Activated CD4-positive, alpha-beta T cell treated with anti-CD3 and anti-CD28 coated beads, Interleukin-2, amount 50 U/mL, for 16 hours (primary cell): ENCODE data around the gene SLC37A4.
"Not testable (repeated sequence)": the region's sequence is repeated elsewhere in the genome, so short reads cannot be mapped to it uniquely, and the experiment has no call there.

ENCODE experiments used
- DNase-seq: peaks from one replicate; pipeline ENCODE4 v3.0.0-alpha.2; 2020

The SLC37A4 gene

DNA sequence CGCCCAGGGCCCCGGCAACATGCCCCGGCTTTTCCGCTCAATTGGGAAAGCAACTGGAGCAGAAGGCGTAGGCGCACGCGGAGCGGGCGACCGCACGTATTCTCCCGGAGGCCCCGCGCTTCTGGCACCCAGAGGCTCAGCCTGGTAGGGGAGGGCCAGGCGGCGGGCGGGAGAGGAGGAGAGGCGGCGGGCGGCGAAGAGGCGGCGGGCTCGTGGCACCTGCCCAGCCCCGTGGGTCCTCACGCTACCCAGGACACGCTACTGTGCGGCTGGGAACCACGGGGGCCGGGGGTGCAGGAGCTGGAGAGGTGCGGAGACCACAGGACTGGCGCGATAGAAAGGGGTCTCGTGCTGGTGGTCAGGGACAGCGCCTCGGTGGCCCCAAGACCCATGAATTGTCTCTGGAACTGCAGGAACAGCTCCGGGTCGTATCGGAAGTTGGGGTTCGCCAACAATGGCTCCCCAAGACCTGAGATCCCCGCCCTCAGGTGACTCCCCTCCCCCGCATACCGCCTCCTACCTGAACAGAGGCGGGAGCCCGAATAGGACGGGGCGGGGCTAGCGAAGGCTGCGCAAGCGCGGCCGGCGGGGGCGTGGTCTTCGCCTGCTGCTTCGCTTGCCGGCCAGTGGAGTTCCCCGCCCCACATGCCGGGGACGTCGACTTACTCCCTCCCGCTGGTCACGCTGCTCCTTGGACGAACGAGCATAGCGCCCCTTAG, at the start of gene SLC37A4:
SLC37A4 (minus strand) TSS at position 549 of the 719 bp plus-strand sequence.
- peak; percentile 99 for DNase-seq

DNA sequence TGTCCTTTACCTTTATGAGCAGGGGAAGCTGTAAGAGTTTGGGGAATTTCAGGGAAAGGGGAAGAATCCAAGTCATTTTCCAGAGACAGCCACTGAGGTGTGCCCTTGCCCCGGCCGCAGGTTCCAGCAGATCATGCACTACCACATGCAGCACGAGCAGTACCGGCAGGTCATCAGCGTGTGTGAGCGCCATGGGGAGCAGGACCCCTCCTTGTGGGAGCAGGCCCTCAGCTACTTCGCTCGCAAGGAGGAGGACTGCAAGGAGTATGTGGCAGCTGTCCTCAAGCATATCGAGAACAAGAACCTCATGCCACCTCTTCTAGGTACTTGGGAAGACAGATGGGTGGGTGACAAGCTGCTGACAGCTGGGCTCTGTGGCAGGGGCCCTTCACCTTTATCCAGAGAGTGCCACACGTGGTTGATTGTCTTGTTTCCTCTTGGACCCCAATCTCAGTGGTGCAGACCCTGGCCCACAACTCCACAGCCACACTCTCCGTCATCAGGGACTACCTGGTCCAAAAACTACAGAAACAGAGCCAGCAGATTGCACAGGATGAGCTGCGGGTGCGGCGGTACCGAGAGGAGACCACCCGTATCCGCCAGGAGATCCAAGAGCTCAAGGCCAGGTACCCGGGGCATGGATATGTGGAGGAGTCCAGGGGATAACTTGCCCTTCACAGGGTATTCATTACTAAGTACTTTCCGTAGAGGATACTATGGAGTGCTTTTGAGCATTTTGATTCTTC, 48.2 kb upstream of the SLC37A4 start:
- DNase-seq = no peak

DNA sequence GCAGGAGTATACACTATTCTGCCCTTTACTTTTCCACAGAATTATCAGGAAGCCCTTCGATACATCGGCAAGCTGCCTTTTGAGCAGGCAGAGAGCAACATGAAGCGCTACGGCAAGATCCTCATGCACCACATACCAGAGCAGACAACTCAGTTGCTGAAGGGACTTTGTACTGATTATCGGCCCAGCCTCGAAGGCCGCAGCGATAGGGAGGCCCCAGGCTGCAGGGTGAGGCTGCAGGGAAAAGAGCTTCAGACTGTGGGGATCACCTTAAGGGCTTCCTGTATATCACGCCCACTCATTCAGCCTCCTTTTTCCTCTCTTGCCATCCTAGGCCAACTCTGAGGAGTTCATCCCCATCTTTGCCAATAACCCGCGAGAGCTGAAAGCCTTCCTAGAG, 47.2 kb upstream of the SLC37A4 start:
- no peak for DNase-seq

DNA sequence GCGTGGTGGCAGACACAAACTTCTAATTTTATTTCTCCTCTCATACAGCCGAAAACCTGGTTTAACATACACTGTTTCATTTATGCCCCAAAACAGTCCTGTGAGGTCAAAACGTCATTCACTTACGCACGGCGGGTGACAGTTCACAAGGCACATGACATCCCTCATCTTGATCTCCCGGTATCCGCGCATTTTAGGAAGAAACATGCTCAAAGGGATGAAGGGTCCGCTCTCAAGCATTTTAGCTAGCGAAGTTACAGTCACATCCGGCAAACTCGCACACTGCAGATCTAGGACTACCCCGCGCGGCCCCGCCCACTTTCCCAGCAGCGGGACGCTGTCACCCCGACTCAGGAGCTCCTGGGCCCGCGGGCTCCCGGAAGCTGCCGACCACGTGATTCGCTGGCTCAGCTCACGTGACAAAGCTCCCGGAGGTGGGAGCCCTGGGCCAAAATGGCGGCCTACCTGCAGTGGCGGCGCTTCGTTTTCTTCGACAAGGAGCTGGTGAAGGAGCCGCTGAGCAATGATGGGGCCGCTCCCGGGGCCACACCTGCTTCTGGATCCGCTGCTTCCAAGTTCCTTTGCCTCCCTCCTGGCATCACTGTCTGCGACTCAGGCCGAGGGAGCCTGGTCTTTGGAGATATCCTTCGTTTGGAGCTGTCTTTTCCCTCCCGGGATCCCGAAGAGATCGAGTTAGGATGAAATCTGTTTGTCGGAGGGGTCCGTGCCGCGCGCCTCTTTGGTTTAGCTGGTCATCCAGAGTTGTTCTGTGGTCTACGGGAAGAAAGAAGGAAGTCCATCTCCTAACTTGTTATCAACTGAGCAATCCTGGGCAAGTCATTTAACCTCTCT, 36.9 kb upstream of the SLC37A4 start, which contains the start of gene VPS11:
VPS11 (plus strand) TSS at position 448 of the 852 bp plus-strand sequence; CDS start at position 454, 6 bp downstream.
- DNase-seq = peak; percentile 98

DNA sequence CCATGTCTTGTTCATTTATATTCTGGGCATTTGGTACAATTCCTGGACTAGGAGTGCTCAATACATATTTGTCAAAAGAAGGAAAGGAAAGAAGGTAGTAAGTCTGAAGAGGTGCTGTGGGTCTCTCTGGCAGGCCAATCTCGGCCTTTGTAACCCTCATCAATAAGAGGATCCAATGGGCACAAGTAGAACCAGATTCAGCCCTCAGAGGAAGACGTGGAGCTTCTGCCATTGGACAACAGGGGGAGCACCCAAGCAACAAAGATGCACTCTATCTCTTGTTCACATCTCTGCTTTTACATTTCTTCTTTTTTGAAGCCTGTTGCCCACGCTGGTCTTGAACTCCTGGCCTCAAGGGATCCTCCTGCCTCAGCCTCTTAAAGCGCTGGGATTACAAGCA, 34.7 kb upstream of the SLC37A4 start:
- peak; percentile 56 for DNase-seq

DNA sequence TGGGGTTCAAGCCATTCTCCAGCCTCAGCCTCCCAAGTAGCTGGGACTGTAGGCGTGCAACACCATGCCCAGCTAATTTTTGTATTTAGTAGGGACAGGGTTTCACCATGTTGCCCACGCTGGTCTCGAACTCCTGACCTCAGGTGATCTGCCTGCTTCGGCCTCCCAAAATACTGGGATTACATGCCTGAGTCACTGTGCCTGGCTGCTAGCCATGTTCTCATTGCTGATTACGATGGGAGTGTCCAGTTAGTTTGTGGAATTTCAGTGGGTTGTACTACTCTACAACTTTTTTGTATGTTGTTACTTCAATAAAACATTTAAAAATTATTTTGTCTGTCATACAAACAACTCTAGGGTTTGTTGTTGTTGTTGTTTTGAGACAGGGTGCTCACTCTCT, 32.1 kb upstream of the SLC37A4 start:
- no peak for DNase-seq

DNA sequence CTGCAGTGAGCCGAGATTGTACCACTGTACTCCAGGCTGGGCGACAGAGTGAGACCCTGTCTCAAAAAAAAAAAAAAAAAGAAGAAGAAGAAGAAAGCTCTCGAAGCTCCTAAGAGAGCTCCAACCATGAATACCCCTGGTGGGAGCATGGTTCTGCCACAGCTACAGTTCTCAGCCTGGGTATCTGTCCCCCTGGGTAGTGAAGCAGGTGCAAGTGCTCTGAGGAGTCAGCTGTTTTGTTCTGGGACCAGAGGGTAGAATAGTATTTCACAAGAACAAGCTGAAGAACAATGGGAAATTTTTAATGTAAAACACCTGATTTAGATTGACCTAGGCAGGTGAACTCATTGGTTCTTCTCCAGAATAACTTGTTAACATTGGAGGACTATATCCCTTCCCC, 30.6 kb upstream of the SLC37A4 start:
- no peak for DNase-seq

DNA sequence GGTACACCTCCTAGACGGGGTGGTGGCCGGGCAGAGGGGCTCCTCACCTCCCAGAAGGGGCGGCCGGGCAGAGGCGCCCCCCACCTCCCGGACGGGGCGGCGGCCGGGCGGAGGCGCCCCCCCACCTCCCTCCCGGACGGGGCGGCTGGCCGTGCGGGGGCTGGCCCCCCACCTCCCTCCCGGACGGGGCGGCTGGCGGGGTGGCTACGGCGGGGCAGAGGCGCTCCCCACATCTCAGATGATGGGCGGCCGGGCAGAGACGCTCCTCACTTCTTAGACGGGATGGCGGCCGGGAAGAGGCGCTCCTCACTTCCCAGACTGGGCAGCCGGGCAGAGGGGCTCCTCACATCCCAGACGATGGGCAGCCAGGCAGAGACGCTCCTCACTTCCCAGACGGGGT, 28.5 kb upstream of the SLC37A4 start:
- DNase-seq = not testable (repeated sequence)

DNA sequence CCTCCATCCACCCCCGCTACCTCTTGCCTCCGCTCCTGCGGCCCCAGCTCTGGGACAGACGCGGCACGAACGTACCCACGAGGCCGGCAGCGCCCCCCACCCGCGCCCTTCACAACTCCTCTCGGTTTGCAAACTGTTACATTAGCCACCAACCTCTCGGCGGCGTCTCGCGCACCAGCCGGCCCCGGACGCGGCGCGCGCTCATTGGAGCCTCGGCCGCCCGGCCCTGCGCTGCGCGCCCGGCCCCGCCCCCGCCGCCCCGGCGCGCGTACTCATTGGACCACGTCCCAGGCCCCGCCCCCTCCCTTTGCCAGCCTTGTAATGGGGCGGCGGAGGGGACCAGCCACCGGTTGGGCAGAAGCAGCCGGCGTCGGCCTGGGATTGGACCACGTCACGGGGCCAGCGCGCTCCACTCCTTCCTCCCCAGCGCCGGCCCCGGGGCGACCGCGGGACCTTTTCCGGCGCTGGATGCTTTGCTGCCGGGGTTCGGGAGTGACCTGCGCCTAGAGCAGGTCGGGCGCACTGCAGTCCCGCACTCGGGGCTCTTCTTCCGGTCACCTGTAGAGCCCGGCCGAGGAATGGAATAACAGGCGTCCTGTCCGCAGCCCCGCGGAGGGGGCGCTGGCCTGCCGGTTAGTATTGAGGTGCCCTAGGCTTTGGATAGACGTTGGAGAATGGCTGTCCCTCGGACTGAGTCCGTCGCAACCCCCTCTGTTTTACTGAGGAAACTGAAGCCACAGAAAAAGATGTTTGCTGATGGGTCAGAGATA, 26.5 kb upstream of the SLC37A4 start, which contains the start of gene HYOU1:
HYOU1 (minus strand) TSS at position 206 of the 770 bp plus-strand sequence. CDS start 1,045 bp downstream, outside the sequence.
- DNase-seq = peak; percentile 99

DNA sequence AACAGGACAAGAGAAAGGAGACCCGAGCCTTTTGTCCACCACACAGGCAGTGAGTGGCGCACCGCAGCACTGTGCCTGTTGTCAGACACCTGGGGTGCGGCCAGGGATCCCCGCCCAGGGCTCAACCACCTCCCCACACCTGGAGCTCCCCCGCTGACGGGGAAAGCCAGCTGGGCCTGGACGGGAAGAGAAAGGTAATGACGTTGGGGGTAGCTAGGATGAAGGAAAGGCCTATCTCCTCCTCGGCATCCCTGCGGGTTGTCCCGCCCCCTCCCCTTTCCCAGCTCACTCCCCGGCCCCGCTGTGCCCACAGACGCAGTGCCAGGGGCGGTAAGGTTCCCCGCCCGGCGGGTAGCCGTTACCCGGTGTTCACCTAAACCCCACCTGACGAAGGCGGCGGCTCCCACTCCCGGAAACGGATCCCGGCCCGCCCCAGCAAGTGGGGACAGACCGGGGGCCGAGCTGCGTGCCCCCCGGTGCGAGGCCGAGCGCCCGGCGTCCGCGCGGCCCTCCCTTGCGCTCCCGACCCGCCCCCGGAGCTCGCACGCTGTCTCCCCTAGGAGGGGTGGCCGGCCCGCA, 25.8 kb upstream of the SLC37A4 start:
- DNase-seq = peak; percentile 23

DNA sequence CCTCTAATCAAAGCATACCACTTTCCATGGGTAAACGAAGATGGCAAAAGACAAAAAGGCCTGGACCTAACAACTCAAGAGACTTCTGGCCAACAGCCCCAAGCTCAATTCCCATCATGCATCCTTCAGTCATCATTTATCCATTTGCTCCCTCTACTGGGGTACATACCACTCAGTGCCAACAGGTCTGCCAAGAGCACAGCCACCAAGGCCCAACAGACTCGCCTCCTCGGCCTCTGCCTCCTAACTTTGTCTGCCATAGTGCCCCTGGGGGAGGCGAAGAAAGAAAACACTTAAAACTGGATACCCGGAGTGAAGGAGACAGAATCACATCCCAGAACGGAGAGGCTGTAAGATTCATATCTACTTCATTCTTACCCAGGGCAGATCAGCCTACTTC, 25.2 kb upstream of the SLC37A4 start:
- DNase-seq = peak; percentile 32

DNA sequence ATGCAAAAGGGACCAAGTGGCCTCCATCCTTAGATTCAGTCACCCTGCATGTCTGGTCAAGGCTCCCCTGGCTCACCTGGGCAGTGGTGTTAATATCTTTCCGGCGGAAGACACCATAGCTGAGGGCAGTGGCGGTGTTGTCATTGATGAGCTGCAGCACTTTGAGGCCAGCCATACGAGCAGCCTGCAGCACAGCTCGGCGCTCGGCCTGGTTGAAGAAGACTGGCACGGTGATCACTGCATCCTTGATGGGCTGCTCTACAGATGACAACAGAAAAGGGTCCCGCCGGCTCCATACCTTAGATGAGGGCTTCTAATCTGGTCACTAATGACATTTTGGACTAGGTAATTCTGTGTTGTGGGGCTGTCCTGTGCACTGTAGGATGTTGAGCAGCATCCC, 23.7 kb upstream of the SLC37A4 start:
- no peak for DNase-seq

DNA sequence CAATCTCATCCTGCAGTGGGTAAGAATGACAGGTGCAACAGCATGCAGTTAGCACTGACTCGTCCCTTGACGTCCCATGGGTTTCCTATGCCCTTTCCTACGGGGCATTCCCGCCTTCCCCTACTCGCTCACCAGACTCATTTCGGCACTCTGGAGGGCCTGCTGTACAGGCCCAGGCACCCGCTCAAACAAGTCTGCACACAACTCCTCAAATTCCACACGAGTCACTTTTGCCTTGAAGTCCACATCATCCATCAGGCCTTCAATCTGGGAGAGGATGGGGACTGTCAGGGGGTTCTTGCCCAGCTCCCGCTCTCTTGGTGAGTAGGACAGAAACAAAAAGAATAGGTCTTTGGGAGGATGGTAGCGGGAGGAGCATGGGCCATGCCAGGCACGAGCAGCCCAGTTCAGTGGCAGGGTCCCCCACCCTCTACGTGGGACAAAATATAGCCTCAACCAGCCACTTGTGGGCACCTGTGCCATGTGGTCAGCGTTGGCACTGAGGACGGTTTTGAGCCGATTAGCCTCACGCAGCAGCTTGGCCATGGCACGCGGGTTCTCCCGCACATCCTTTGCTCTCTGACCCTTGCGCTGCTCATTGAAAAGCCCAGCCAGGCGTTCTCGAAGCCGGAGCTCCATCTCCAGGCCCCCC, 21.6 kb upstream of the SLC37A4 start:
- DNase-seq = no peak

DNA sequence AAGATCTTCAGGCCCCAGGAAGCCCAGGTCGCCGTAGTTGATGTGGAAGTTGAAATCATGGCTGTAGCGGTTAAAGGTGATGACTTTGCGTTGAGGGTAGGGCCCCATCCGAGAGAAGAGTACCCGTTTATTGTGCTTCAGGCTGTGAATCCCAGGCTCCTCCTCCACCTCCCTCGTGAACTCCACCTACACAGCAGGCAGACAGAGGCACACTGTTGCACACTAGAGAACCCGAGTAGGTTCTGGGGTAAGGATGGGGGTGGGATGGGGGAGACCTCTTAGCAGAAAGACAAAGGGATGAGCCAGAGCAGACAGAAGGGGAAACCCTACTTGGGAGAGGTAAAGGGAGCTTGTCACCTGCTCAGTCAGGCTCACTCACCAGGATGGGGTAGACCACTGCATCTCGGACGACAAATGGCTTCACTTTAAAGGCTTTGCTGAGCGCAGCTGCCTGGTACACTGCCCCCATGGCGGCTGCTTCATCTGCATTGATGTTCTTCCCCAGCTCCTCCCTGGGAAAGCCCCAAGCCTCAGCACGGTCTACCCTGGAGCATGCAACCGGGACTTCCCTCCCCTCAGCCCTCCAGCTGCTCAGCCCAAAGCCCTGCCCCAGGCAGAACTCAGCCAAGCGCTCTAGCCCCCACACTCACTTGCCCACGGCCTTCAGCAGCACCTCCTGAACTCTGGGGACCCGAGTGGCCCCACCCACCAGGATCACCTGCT, 20.9 kb upstream of the SLC37A4 start:
- DNase-seq = no peak

DNA sequence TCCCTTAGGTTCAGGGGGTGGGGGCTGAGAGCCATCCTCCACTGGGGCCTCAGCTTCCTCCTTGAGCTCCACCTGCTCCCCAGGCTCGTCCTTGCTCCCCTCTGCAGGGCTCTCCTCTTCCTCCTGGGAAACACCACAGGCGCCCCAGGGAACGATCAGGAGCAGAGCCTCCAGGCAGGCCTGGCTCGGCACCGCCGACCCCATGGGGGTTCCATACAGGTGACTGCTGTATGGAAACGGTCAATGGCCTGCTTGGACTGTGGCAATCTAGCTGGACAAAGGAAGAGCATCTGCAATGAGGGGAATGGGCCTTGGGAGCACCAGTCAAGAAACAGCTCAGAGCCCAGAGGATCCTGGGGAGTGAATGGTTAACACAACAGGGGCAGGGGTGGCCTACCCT, 18.4 kb upstream of the SLC37A4 start:
- no peak for DNase-seq

DNA sequence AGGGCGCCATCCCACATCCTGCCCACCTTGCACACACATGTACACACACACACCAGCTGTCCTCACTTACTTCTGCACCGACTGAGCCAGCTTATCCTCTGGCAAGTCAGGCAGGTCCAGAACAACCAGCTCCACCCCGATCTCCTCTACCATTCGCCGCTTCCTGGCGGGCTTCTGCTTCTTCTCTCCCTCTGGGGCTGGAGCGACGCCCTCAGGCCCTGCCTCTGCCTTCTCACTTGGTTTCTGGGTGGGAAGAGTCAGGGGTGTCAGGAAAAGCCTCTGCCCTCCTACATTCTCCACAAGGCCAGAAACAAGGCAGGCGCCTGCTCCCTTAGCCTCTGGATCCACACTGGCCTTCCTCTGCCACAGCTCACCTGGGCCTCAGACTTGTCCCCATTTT, 18.0 kb upstream of the SLC37A4 start:
- no peak for DNase-seq

DNA sequence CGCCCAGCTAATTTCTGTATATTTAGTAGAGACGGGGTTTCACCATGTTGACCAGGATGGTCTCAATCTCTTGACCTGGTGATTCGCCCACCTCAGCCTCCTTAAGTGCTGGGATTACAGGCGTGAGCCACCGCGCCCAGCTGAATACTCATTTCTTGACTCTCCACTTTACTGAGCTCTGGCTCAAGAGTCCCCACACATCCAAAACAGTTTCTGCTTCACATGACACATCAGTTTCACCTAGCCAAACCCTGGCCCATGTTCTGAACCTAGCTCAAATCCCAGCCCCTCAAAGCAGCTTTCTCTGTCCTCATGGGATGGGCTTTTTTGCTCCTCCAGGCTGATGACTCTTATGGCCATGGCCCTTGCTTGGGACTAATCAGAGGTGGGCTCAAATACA, 16.5 kb upstream of the SLC37A4 start:
- DNase-seq = no peak

DNA sequence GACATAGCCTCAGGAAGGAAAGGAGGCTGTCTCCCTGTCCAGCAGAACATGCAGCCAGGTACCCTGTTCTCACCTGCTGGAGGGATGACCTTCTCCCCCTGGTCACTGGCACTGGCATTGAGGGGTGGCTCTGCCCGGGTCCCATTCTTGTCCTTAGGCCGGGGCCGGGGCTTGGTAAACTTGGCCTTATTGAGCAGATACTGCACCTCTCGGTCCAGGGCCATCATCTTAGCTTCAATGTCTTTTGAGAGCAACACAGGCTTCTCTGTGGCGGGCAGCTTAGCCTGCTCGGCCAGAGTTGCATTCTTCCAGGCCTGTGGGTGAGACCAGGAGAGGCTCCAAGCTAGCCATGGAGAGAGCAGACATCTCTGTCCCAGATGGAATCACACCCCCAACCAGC, 15.8 kb upstream of the SLC37A4 start:
- DNase-seq = no peak

DNA sequence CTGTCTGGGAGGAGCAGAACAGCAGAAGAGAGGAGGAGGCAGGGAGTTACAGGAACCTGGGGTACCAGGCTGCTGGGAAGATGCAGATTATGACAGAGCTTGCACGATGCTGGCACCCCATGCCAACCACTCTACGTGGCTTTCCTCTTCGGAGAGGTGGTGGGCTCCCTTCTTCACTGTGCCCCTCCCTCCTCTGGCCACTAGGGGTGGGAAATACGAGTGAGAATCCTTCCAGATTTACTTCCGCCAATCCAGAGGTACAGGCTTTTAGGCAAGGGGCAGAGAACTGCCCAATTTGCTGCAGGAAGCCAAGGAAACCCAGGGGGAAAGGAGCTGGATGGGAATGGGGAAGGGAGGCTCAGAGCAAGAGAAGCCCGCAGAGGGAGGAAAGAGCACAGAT, 14.0 kb upstream of the SLC37A4 start:
- no peak for DNase-seq

DNA sequence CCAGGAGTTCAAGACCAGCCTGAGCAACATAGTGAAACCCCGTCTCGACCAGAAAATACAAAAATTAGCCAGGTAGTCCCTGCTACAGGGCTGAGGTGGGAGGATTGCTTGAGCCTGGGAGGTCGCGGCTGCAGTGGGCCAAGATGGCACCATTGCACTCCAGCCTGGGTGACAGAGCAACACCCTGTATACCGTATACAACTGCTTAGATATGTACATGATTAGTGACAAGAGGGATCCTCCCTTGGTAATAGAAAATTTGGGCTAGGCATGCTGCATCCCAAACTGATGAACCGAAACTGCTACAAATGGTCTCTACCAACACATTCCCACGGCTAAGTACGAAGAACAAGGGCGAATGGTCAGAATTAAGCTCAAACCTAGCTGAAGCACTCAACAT, 12.2 kb upstream of the SLC37A4 start:
- no peak for DNase-seq
